ENCODE results near the gene LAIR2.
A peak's percentile ranks its signal among the peaks of the same experiment; 100 is the strongest.

The LAIR2 gene

GRCh38 chr19:54502518-54503048 is at the start of gene LAIR2:
TSS of gene LAIR2 (plus strand) at chr19:54502831. CDS start at chr19:54502919, 88 bp downstream.
- no peak for DNase-seq

GRCh38 chr19:54453921-54454780 is 48.5 kb upstream of the LAIR2 start:
- peak in 2 of 56 donors; percentile 22 to 41 for DNase-seq

- no peak for DNase-seq
These were observed 47.6 kb upstream of the LAIR2 start for GRCh38 chr19:54454781-54455675.

GRCh38 chr19:54455786-54456422 is 46.7 kb upstream of the LAIR2 start:
- DNase-seq, result no peak

GRCh38 chr19:54456423-54457373 is 45.9 kb upstream of the LAIR2 start:
- DNase-seq, result no peak

GRCh38 chr19:54457773-54458647 is 44.6 kb upstream of the LAIR2 start:
- DNase-seq, result no peak

- DNase-seq, result no peak
These were observed 43.9 kb upstream of the LAIR2 start for GRCh38 chr19:54458648-54459281.

GRCh38 chr19:54459282-54460229 is 43.1 kb upstream of the LAIR2 start:
- DNase-seq, result no peak

- no peak for DNase-seq
These were observed 42.2 kb upstream of the LAIR2 start for GRCh38 chr19:54460230-54461005.

- DNase-seq, result no peak
These were observed 41.4 kb upstream of the LAIR2 start for GRCh38 chr19:54461210-54461609.

GRCh38 chr19:54461613-54462012 is 41.0 kb upstream of the LAIR2 start:
- no peak for DNase-seq

GRCh38 chr19:54462047-54462654 is 40.5 kb upstream of the LAIR2 start:
- no peak for DNase-seq

GRCh38 chr19:54462655-54463530 is 39.7 kb upstream of the LAIR2 start:
- DNase-seq, result peak in 33 of 56 donors; percentile 13 to 73 (median 50)

- DNase-seq, result peak in 55 of 56 donors; percentile 46 to 98 (median 90)
These were observed 39.0 kb upstream of the LAIR2 start, which contains the start of gene LENG9 for GRCh38 chr19:54463531-54464043. TSS of gene LENG9 (minus strand) at chr19:54463778. CDS start at chr19:54463526, 252 bp downstream.

Data from amygdala (tissue), 56 donors.